HG03457 (cell line): Measurements from ENCODE around the gene PXK.

Experiments
- ATAC-seq: cut with Tn5 transposase; IDR thresholded peaks from one replicate; pipeline ENCODE4 v1.9.1; 2021; ENCODE audit warnings: moderate number of reproducible peaks; ENCODE audit not compliant: unreplicated experiment

PXK gene

GRCh38 chr3:58463181-58463941, 130.7 kb downstream of the PXK start:
- no peak for ATAC-seq

DNA sequence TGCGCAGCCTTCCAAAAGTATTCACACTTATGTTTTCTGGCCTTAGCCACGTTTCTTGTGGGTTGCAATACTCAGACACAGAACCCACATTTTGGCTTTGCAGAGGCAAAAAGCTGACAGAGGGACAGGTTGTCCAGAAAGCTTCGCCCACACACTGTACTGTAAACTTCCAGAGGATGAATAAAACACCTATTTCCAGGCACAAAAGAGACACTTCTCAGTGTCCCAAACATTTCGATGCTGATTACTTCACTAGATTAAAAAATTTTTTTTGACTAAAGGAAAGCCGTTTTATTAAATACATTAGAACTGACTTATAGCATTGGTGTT, 131.2 kb downstream of the PXK start:
- ATAC-seq, result no peak

GRCh38 chr3:58464866-58465265, 132.2 kb downstream of the PXK start:
- ATAC-seq, result no peak

DNA sequence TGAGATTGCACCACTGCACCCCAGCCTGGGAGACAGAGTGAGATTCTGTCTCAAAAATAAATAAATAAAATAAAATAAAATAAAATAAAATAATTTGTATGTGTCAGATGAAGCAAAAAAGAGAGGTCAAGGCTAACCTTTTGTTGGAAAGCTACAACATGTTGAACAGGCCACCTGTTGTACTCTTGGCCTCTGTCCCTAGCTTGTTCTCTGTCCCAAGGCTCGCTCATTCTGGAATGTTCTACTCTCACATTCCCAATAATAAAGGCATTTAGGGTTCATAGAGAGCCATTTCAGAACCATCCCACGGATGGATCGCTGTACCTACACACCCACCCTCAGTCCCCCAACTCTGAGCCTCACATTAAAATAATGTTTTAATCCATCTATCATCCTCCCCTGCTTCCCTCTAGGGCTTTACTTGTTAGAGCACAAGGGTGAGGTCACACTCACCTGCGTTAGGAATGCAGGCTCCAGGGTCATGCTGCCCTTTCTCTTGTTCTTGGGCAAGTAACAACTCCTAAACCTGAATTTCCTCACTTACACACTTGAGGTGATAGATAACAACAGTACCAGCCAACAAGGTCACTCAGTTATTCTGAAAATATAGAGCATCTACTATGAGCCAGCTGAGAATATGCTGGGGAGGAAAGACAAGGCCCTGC, 134.3 kb downstream of the PXK start:
- no peak for ATAC-seq

- no peak for ATAC-seq
Observed at GRCh38 chr3:58469096-58469495, 136.4 kb downstream of the PXK start.

GRCh38 chr3:58470363-58471024, 137.8 kb downstream of the PXK start:
- ATAC-seq, result no peak

GRCh38 chr3:58471025-58471887, 138.6 kb downstream of the PXK start:
- ATAC-seq, result no peak

- ATAC-seq, result no peak
Observed at GRCh38 chr3:58473275-58473674, 140.6 kb downstream of the PXK start.

- no peak for ATAC-seq
Observed at GRCh38 chr3:58474348-58474911, 141.7 kb downstream of the PXK start.

DNA sequence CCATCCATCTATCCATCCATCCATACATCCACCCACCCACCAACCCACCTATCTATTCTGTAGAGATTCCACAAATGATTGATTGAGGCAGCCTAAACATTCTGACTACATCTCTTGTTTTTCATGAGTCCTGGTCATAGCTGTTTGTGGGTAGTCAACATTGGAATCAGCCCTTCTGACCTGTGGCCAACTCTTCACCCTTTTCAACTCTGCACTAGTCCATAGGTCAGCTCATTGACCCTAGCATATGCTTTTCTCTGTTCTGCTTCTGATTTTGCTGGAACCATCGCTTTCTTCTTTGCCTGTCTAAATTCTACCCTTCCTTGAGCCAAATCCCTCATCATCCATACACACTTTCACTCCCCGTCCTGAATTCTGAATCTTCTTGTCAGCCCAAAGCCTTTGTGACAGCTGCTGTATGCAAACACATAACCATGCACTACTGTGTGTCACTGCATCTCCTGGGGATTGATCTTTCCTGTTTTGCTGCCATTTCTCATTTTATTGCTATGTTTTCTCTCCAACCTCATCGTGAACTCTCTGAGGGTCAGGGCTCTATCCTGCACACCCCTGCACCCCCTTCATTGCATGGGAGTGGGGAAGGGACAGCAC, 142.4 kb downstream of the PXK start:
- no peak for ATAC-seq
